ENCODE results near the gene ERG28. TPM values are rescaled to one million over a fixed set of nuclear protein-coding genes. Genes with fewer than 3 reads are reported as not detected.

ERG28 gene, protein sequence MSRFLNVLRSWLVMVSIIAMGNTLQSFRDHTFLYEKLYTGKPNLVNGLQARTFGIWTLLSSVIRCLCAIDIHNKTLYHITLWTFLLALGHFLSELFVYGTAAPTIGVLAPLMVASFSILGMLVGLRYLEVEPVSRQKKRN
- total RNA-seq: 21.6 and 23.0 TPM in 2 replicates

DNA sequence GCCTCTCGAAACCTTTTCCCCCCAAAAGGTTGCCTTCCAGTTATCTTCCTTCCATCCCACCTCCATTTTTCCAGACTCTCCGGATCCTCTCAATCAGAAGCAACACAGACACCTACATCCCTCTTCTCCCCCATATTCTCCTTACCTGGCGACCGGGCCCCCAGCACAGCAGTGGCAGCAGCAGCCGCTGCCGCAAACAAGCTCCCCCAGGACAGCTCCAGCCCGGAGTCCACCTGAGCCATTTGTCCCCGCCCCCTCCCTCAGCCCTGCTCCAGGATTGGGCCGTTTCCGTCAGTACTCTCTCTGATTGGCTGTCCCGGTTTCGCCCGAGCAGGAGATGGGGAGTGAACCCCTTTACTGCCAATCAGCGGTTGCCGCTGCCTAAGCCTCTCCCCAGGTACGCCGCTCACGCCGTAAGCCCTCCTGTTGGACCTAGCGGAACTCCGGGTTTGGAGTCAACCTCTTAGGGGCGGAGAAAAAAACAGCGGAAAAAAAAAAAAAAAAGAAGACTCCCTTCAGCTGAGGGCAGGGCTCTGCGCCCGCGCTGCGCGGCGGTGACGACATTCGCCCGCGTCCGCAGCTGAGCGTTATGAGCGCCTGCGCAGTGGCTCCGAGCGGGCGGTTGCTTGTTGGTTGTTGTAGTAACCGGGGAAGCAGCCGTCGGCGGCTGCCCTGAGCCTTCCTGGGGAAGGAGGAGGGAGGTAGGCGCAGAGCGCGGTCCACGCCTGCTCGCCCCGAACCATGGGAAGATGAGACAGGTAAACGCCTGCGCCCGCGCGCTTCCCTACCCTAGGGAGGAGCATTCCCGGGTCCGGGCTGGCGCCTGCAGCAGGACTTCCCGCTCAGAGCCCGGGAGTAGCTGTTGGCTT lies at the start of gene ERG28, which contains the start of gene TTLL5:
Gene ERG28, minus strand, starts transcription at position 247 of the 869 bp plus-strand sequence. CDS start 3,374 bp downstream, outside the sequence.
Gene TTLL5, plus strand, starts transcription at position 617 of the 869 bp plus-strand sequence. CDS start 1,904 bp downstream, outside the sequence.

Other genes with a start within 250 kb of the ERG28 start
- 14.3 and 35.6 TPM in 2 replicates for gene JDP2, start 232.9 kb downstream of the ERG28 start, total RNA-seq
- gene BATF, start 138.4 kb downstream of the ERG28 start, total RNA-seq: not detected in 2 replicates
- 1.1 TPM in 1 of 2 replicates, not detected in the other for gene FLVCR2, start 82.3 kb downstream of the ERG28 start, total RNA-seq
- gene TTLL5, start 370 bp upstream of the ERG28 start, total RNA-seq: 20.0 and 20.7 TPM in 2 replicates